ENCODE data around the gene CKLF.

- TF ChIP-seq EP300 (IDR thresholded peaks at IDR 0.05) (no peak), CTCF (IDR thresholded peaks at IDR 0.05) (no peak), POLR2A (IDR thresholded peaks at IDR 0.05) (no peak), POLR2AphosphoS5 (IDR thresholded peaks at IDR 0.05) (no peak)
Measured at GRCh38 chr16:66522816-66523590, 29.4 kb upstream of the CKLF start.
